ENCODE results near the gene WFIKKN1. TPM values are rescaled to one million over a fixed set of nuclear protein-coding genes. Genes with fewer than 3 reads are reported as not detected.

WFIKKN1 gene
- total and polyA plus RNA-seq, 5 donors from 2014 or later: 0.22 TPM; not detected in 4

DNA sequence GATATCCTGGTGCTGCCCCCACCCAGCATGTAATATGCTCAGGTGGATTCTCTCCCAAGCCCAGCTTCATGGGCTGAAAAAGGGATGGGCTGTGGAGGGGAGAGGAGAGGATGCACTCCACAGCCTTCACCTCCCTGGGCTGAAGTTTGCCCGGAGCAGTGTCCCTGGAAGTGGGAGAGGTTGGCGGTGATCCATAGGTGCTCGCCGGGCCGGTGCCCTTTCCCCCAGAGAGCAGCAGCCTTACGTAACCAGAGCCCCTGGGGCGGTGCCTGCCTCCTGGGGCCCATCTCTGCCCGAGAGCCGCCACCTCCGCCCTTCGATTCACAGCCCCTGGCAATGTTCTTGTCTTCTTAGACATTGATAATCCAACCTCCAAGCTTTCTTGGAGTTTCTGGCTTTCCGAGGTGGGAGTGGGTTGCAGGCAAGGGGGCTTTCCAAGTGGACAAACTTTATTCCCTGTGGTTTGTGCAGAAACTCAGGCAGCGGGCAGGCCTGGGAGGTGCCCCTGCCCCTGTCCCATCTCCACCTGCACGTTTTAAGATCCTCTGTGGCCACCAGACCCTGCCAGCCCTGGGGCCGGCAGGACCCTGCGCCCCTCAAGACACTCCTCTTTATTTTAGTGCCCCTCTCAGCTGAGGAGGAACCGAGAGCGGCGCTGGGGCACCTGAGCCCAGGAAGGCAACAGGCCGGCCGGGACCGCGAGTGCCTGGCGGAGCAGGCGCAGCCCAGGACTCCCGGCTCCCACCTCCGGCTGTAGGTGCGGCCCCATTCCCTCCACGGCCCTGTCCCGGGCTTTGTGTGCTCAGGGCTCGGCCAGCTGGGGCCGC is 15.3 kb downstream of the WFIKKN1 start:
- peaks cover 0 to 35% (median 3%) of the 10 kb centered on the region in 4 donors for H3K4me1 Mint-ChIP-seq
- DNase-seq: no peak
- no peaks in the 10 kb centered on the region for H3K27me3 ChIP-seq (ENCODE audit: control insufficient read depth, insufficient read depth, low read length)

DNA sequence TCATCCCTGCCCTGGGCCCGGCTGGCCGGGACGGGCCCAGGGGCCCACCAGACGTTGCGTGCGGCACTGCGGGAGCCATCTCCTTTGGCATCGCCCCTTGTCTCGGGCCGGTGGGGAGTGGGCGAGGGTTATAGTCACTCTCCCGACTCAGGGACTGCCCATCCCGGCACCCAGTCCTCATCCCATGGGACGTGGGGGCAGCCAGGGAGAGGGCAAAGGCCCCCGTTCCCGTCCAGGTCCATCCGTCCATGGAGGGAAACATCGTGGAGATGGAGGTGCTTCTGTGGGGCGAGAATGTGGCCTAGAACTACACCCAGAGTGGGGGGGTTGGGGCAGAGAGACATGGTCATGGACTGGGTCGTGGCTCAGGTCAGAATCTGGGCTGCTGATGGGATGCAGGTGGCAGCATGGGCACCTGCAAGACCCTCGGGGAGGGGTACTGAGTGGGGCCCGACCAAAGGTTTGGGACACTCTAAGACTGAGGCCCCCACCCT is 15.9 kb downstream of the WFIKKN1 start:
- no peaks in the 10 kb centered on the region for H3K36me3 Mint-ChIP-seq
- no peaks in the 10 kb centered on the region for H3K9me3 Mint-ChIP-seq
- H3K36me3 ChIP-seq (ENCODE audit: control insufficient read depth, insufficient read depth, low read length): no peaks in the 10 kb centered on the region
- H3K4me3 ChIP-seq (ENCODE audit: low read depth, low read length): no peak overlapping the region
- no peak overlapping the region for H3K27ac ChIP-seq (ENCODE audit: insufficient read depth, low read length, poor library complexity, severe bottlenecking)
- H3K27me3 ChIP-seq (ENCODE audit: control insufficient read depth, insufficient read depth, low read length): no peaks in the 10 kb centered on the region
- peaks cover 35% of the 10 kb centered on the region for H3K4me1 ChIP-seq (ENCODE audit: control insufficient read depth, insufficient read depth, low read length, poor library complexity, severe bottlenecking)
- no peaks in the 10 kb centered on the region for H3K9me3 ChIP-seq (ENCODE audit: control insufficient read depth in 2 of 2, low read length in 2 of 2)
- DNase-seq (no peak), ATAC-seq (ENCODE audit: low read depth in 2 of 2) (no peak)
- H3K4me1 Mint-ChIP-seq: peaks cover 0 to 35% (median 3%) of the 10 kb centered on the region in 4 donors
- no peaks in the 10 kb centered on the region for H3K27me3 Mint-ChIP-seq
- peak overlapping the region in 2 of 4 donors; percentile 16 to 65 for H3K4me3 Mint-ChIP-seq
- H3K27ac Mint-ChIP-seq: no peak overlapping the region

More for the DNA sequence above, 15.3 kb downstream of the WFIKKN1 start:
- Mint-ChIP-seq H3K27ac (no peak overlapping the region), H3K9me3 (no peaks in the 10 kb centered on the region), H3K4me3 (peak overlapping the region in 2 of 4 donors; percentile 68 to 80), H3K36me3 (no peaks in the 10 kb centered on the region), H3K27me3 (no peaks in the 10 kb centered on the region)
- no peak for ATAC-seq (ENCODE audit: low read depth in 2 of 2)
- H3K27ac ChIP-seq (ENCODE audit: insufficient read depth, low read length, poor library complexity, severe bottlenecking): no peak overlapping the region
- H3K36me3 ChIP-seq (ENCODE audit: control insufficient read depth, insufficient read depth, low read length): no peaks in the 10 kb centered on the region
- H3K9me3 ChIP-seq (ENCODE audit: control insufficient read depth in 2 of 2, low read length in 2 of 2): no peaks in the 10 kb centered on the region
- peaks cover 42% of the 10 kb centered on the region for H3K4me1 ChIP-seq (ENCODE audit: control insufficient read depth, insufficient read depth, low read length, poor library complexity, severe bottlenecking)
- H3K4me3 ChIP-seq (ENCODE audit: low read depth, low read length): no peak overlapping the region

DNA sequence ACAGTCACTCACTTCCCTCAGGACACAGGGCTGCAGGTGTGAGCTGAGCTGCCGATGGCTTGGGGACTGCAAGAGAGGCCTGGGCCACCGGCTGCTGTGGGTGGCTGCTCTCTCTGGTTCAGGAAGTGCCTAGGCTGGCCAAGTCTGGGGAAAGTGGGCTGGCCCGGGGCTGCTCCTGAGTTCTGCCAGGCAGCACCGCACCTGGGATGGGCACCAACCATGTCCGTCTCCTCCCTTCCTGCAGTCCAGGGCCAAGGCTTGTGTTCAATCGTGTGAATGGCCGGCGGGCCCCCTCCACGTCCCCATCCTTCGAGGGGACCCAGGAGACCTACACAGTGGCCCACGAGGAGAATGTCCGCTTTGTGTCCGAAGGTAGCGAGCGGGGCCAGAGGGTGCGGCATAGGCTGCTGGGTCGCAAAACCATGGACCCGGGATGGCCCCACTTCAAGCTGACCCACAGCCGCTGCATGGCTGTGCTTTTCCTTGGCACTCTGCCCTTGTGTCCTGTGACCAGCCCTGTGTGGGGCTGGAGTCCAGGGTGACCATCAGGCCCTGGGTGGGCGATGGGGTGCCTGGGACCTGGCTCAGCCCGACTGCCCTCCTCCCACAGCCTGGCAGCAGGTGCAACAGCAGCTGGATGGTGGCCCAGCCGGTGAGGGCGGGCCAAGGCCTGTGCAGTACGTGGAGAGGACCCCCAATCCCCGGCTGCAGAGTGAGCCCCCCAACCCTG is 16.6 kb downstream of the WFIKKN1 start:
- peaks cover 0 to 35% (median 3%) of the 10 kb centered on the region in 4 donors for H3K4me1 Mint-ChIP-seq
- no peak for ATAC-seq (ENCODE audit: low read depth in 2 of 2)
- no peak overlapping the region for H3K27ac Mint-ChIP-seq
- Histone ChIP-seq H3K27ac (ENCODE audit: insufficient read depth, low read length, poor library complexity, severe bottlenecking) (peak overlapping the region; percentile 91), H3K36me3 (ENCODE audit: control insufficient read depth, insufficient read depth, low read length) (no peaks in the 10 kb centered on the region), H3K9me3 (ENCODE audit: control insufficient read depth in 2 of 2, low read length in 2 of 2) (no peaks in the 10 kb centered on the region), H3K4me3 (ENCODE audit: low read depth, low read length) (no peak overlapping the region), H3K4me1 (ENCODE audit: control insufficient read depth, insufficient read depth, low read length, poor library complexity, severe bottlenecking) (peaks cover 32% of the 10 kb centered on the region), H3K27me3 (ENCODE audit: control insufficient read depth, insufficient read depth, low read length) (no peaks in the 10 kb centered on the region)
- no peaks in the 10 kb centered on the region for H3K27me3 Mint-ChIP-seq
- H3K4me3 Mint-ChIP-seq: peak overlapping the region in 1 of 4 donors; percentile 16
- H3K36me3 Mint-ChIP-seq: no peaks in the 10 kb centered on the region
- no peaks in the 10 kb centered on the region for H3K9me3 Mint-ChIP-seq
- DNase-seq: no peak

DNA sequence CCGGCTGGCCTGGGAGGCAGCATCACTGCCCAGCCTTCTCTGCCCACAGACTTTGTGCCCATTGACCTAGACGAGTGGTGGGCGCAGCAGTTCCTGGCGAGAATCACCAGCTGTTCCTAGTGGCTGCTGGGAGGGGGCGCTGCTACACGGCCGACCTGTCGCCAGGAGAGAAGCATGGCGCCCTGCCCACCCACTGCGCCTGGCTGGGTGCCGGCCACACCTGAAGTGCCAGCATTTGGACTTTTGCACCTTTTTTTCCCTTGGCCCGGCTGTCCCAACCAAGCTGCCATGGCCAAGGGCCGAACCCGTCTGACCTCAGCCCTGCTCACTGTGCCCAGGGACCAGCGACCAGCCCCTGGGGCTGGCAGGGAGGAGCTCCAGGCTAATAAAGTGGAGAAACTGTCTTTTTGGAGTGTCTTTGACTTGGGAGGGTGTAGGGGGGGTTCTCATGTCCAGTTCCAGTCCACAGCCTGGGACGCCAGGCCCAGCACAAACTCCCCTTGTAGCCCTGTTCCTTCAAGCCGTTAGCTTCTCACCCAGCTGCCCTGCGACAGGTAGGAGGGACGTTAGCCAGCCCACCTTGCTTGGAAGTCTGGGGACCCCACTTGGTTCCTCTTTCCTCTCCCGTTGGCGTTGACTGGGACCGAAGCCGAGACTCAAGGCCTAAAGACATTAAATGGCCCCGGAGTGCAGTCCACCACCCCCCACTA is 17.4 kb downstream of the WFIKKN1 start:
- no peaks in the 10 kb centered on the region for H3K27me3 ChIP-seq (ENCODE audit: control insufficient read depth, insufficient read depth, low read length)
- no peak for ATAC-seq (ENCODE audit: low read depth in 2 of 2)
- Mint-ChIP-seq H3K4me1 (peaks cover 0 to 31% (median 3%) of the 10 kb centered on the region in 4 donors), H3K36me3 (no peaks in the 10 kb centered on the region), H3K9me3 (no peaks in the 10 kb centered on the region), H3K4me3 (peak overlapping the region; percentile 47 to 80 (median 76)), H3K27ac (peak overlapping the region in 2 of 3 donors; percentile 54 to 71), H3K27me3 (no peaks in the 10 kb centered on the region)
- DNase-seq: peak in 2 of 3 donors; percentile 28 to 35
- peaks cover 23% of the 10 kb centered on the region for H3K4me1 ChIP-seq (ENCODE audit: control insufficient read depth, insufficient read depth, low read length, poor library complexity, severe bottlenecking)
- H3K4me3 ChIP-seq (ENCODE audit: low read depth, low read length): peak overlapping the region; percentile 61
- H3K36me3 ChIP-seq (ENCODE audit: control insufficient read depth, insufficient read depth, low read length): no peaks in the 10 kb centered on the region
- H3K9me3 ChIP-seq (ENCODE audit: control insufficient read depth in 2 of 2, low read length in 2 of 2): no peaks in the 10 kb centered on the region
- H3K27ac ChIP-seq (ENCODE audit: insufficient read depth, low read length, poor library complexity, severe bottlenecking): peak overlapping the region; percentile 91

DNA sequence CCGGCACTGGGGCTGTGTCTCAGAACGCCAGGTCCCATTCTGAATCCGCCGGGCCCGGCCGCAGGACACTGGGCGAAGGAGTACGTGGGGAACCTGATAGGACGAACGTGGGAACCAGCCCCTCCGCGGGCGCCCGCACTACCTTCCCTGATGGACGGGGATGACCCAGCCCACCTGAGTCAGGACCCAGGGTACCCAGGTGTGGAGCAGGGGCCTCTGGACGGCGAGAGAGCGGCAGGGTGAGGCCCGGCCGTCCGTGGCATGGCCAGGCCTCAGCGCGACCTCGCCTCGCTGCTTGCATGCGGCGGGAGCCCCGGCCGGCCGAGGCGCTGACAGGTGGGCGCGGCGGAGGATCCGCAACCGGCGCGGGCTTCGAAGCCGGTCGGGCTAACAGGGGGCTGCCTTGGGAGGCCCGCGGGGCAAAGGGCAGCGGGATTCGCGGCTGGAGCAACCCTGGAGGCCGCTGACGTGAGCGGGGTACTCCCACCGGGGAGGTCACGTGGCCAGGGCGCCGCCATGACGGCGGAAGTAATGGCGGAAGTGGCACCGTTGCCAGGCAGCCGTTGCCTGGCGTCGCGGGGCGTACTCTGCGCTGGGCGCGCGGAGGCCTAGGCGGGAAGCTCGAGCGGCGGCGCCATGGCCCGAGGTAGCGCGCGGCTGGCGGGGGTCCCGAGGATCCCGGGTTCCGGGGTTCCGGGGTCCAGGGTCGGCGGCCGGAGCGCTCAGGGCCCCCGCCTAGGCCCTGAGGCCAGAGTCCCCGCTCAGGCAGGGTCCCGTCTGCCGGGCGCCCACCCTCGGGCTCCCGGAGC is 18.2 kb downstream of the WFIKKN1 start, which contains the start of gene WDR90:
TSS of gene WDR90 (plus strand) at position 585 of the 809 bp plus-strand sequence. CDS start at position 637, 52 bp downstream.
- DNase-seq (peak; percentile 90 to 93 (median 93)), ATAC-seq (ENCODE audit: low read depth in 2 of 2) (peak; percentile 94 to 96)
- Histone ChIP-seq H3K27ac (ENCODE audit: insufficient read depth, low read length, poor library complexity, severe bottlenecking) (peak within 1 kb of the TSS; percentile 91), H3K4me3 (ENCODE audit: low read depth, low read length) (peak within 1 kb of the TSS; percentile 61), H3K27me3 (ENCODE audit: control insufficient read depth, insufficient read depth, low read length) (no peaks in the 10 kb centered on the region), H3K36me3 (ENCODE audit: control insufficient read depth, insufficient read depth, low read length) (no peaks in the 10 kb centered on the region), H3K4me1 (ENCODE audit: control insufficient read depth, insufficient read depth, low read length, poor library complexity, severe bottlenecking) (peaks cover 23% of the 10 kb centered on the region), H3K9me3 (ENCODE audit: control insufficient read depth in 2 of 2, low read length in 2 of 2) (no peaks in the 10 kb centered on the region)
- Mint-ChIP-seq H3K4me1 (peaks cover 0 to 26% (median 3%) of the 10 kb centered on the region in 4 donors), H3K4me3 (peak within 1 kb of the TSS; percentile 78 to 89 (median 84)), H3K27ac (peak within 1 kb of the TSS; percentile 54 to 71 (median 69)), H3K9me3 (no peaks in the 10 kb centered on the region), H3K36me3 (no peaks in the 10 kb centered on the region), H3K27me3 (no peaks in the 10 kb centered on the region)

DNA sequence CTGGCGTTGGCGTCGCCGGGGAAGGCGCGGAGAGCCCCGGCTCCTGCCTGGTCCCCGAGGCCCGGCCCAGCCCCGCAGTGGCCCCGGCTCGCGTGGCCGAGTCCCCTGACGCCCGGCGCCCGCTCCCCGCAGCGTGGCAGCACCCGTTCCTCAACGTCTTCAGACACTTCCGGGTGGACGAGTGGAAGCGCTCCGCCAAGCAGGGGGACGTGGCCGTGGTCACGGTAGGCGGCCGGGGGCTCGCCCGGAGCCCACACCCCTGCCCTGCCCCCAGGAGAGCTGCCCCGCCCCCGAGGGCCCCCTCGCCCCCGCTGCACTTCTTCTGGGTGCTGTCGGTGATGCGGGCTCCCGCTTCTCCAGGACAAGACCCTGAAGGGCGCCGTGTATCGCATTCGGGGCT is 18.8 kb downstream of the WFIKKN1 start:
- peak overlapping the region in 1 of 3 donors; percentile 7 for H3K27ac Mint-ChIP-seq
- DNase-seq (peak in 1 of 3 donors; percentile 16), ATAC-seq (ENCODE audit: low read depth in 2 of 2) (no peak)
- peak overlapping the region in 3 of 4 donors; percentile 58 to 73 (median 69) for H3K4me3 Mint-ChIP-seq
- H3K9me3 Mint-ChIP-seq: no peaks in the 10 kb centered on the region
- peaks cover 23% of the 10 kb centered on the region for H3K4me1 ChIP-seq (ENCODE audit: control insufficient read depth, insufficient read depth, low read length, poor library complexity, severe bottlenecking)
- H3K36me3 Mint-ChIP-seq: no peaks in the 10 kb centered on the region
- no peaks in the 10 kb centered on the region for H3K9me3 ChIP-seq (ENCODE audit: control insufficient read depth in 2 of 2, low read length in 2 of 2)
- H3K4me1 Mint-ChIP-seq: peaks cover 0 to 21% (median 3%) of the 10 kb centered on the region in 4 donors
- no peaks in the 10 kb centered on the region for H3K27me3 ChIP-seq (ENCODE audit: control insufficient read depth, insufficient read depth, low read length)
- H3K36me3 ChIP-seq (ENCODE audit: control insufficient read depth, insufficient read depth, low read length): no peaks in the 10 kb centered on the region
- H3K27me3 Mint-ChIP-seq: no peaks in the 10 kb centered on the region
- H3K4me3 ChIP-seq (ENCODE audit: low read depth, low read length): no peak overlapping the region
- peak overlapping the region; percentile 91 for H3K27ac ChIP-seq (ENCODE audit: insufficient read depth, low read length, poor library complexity, severe bottlenecking)
